ENCODE measurements around the gene HDAC9.

The HDAC9 gene

GRCh38 chr7:18808026-18808425, 312.5 kb downstream of the HDAC9 start:
- no peak overlapping the region for H3K4me3 ChIP-seq (ENCODE audit: low read depth, low read length)
- CTCF ChIA-PET: no interaction called here
- POLR2A ChIA-PET: no interaction called here
- no peak for TF ChIP-seq CTCF (IDR thresholded peaks at IDR 0.05; ENCODE audit: insufficient read depth, low read length, missing control alignments)
- no peak for DNase-seq (ENCODE audit: low read depth, low spot score)

GRCh38 chr7:18815261-18815960, 319.9 kb downstream of the HDAC9 start:
- no peak for DNase-seq (ENCODE audit: low read depth, low spot score)
- POLR2A ChIA-PET: no interaction called here
- CTCF ChIA-PET: no interaction called here

GRCh38 chr7:18820981-18821380, 325.4 kb downstream of the HDAC9 start:
- ChIA-PET POLR2A (no interaction called here), CTCF (no interaction called here)
- no peak overlapping the region for H3K4me3 ChIP-seq (ENCODE audit: low read depth, low read length)
- no peak for DNase-seq (ENCODE audit: low read depth, low spot score)
- TF ChIP-seq CTCF (IDR thresholded peaks at IDR 0.05; ENCODE audit: insufficient read depth, low read length, missing control alignments): no peak

More at GRCh38 chr7:18815261-18815960, 319.9 kb downstream of the HDAC9 start:
- TF ChIP-seq CTCF (IDR thresholded peaks at IDR 0.05; ENCODE audit: insufficient read depth, low read length, missing control alignments): no peak
- H3K4me3 ChIP-seq (ENCODE audit: low read depth, low read length): no peak overlapping the region

- ChIA-PET POLR2A (no interaction called here), CTCF (no interaction called here)
- DNase-seq (ENCODE audit: low read depth, low spot score): no peak
- no peak for TF ChIP-seq CTCF (IDR thresholded peaks at IDR 0.05; ENCODE audit: insufficient read depth, low read length, missing control alignments)
- no peak overlapping the region for H3K4me3 ChIP-seq (ENCODE audit: low read depth, low read length)
Measured at GRCh38 chr7:18821554-18821953, 326.0 kb downstream of the HDAC9 start.

- no peak overlapping the region for H3K4me3 ChIP-seq (ENCODE audit: low read depth, low read length)
- CTCF ChIA-PET: no interaction called here
- POLR2A ChIA-PET: no interaction called here
- no peak for TF ChIP-seq CTCF (IDR thresholded peaks at IDR 0.05; ENCODE audit: insufficient read depth, low read length, missing control alignments)
- no peak for DNase-seq (ENCODE audit: low read depth, low spot score)
Measured at GRCh38 chr7:18824157-18824556, 328.6 kb downstream of the HDAC9 start.

- DNase-seq (ENCODE audit: low read depth, low spot score): no peak
- no peak overlapping the region for H3K4me3 ChIP-seq (ENCODE audit: low read depth, low read length)
- CTCF ChIA-PET: no interaction called here
- POLR2A ChIA-PET: no interaction called here
- no peak for TF ChIP-seq CTCF (IDR thresholded peaks at IDR 0.05; ENCODE audit: insufficient read depth, low read length, missing control alignments)
Measured at GRCh38 chr7:18828260-18828993, 332.9 kb downstream of the HDAC9 start.

Measured in AG04449 (cell line).